HPDE6-E6E7 (cell line): ENCODE measurements around the gene ADCY1.

Experiments
- DNase-seq: peaks from one replicate; pipeline ENCODE4 v3.0.0; 2011; ENCODE audit warnings: missing footprints; ENCODE audit errors: extremely low spot score

The ADCY1 gene

GRCh38 chr7:45689797-45690761 is 115.9 kb downstream of the ADCY1 start:
- no peak for DNase-seq

- DNase-seq: no peak
Observed at GRCh38 chr7:45690762-45691150, 116.6 kb downstream of the ADCY1 start.

DNA sequence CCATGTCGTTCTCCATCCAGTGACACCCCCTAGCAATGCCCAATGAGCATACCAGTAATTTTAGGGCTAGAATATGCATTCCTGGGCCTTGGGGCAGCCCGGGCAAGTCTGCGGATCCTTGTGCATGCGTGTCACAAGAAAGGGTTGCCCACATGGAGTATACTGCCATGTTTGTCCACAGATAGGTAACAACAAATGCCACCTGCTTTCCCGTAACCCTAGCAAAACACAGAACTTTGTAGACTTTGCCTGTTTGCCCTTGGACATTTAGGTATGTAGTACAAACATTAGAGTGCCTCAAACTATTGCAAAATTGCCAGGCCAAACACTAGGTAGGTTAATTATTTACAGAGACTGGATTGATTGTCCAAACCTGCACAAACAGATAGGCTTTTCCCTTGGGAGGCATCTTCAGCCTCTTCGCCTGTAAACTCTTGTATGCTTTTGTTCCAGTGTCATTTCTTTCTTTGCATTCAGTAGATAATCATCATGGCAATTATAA is 117.0 kb downstream of the ADCY1 start:
- no peak for DNase-seq

DNA sequence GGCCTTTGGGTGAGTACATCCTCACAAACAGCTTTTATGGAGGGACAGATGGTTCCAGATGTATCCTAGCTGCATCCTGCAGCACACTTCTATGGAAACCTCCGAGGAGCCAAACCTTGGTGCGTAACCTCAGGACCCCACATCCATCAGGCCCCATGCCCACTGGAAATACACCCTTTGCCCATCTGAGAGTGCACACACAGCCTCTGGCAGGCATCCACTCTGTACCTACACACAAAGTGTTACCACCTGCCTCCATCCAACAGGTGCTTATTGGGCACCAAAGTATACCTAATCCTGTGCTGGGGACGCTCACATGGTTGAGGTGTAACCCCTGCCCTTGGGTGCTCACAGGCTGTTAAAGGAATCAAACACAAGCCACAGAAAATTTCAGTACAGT is 117.9 kb downstream of the ADCY1 start:
- no peak for DNase-seq

DNA sequence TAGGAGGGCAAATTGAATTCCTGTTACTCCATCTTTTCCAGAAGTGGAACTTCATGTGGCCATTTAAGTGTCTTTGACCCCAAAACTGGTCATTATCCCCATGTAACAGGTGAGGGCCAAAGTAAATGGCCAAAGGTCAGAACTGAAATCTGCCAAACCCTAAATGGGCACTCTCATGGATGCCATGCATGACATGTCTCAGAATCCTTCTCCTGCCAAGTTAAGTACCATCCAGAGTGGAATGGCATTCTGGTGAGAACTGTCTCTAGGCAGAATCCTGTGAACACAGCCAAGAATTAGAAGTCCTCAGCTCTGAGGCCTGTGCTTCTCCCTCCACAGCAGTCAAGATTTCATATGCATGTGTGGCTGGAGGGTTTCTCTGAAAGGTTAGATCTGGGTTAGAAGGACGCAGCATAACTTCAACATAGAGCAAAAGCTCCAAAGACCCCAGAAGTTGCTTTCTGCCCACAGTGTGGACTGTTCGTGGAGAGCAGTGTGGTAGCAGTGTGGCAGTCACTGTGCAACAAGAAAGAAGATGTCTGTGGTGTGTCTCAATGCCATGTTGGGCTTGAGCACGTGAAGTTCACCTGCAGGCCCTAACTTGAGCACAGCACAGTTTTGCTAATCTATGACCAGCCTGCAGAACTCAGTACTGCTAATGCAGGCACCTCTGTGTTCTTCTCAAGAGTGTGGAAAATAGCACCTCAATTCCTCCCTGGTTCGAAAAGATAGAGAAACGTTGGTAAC is 121.3 kb downstream of the ADCY1 start:
- DNase-seq: no peak

DNA sequence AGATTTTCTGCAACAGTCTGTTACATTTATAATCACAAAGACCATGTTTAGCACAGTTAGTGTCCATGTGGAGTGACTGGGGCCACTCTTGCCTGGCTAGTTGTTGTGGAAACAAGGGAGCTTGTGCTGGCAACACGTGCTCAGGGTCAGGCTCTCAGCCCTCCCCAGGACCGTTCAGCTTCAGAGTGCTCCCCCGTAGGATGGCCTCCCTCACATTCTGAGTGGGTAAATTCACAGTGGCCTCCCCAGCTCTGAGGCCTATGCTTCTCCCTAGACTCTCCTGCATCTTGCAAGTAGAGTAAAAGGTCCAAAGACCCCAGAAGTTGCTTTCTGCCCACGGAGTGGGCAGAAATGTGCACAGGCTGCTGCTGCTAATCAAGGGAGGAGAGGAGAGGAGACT is 122.3 kb downstream of the ADCY1 start:
- DNase-seq: no peak

DNA sequence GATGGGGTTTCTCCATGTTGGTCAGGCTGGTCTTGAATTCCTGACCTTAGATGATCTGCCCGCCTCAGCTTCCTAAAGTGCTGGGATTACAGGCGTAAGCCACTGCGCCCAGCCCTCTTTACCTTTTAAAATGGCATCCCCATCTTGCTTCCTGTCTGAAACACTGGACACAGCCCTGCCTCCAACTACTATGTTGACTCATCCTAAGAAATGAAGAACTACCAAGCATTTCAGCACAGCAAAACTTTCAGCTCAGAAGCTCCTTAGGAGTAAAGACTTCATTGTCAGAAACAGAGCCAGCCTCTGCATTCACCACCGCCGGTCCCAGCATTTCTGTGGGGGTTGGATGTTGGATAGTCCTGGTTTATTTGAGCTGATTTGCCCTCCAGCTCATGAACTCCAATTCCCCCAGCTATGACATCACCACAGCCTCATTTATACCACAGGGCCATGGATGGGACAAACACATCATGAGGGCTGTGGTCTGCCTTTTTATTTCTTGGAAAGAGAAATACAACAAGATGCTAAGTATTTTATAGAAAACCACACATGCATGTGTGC is 123.5 kb downstream of the ADCY1 start:
- DNase-seq: no peak

DNA sequence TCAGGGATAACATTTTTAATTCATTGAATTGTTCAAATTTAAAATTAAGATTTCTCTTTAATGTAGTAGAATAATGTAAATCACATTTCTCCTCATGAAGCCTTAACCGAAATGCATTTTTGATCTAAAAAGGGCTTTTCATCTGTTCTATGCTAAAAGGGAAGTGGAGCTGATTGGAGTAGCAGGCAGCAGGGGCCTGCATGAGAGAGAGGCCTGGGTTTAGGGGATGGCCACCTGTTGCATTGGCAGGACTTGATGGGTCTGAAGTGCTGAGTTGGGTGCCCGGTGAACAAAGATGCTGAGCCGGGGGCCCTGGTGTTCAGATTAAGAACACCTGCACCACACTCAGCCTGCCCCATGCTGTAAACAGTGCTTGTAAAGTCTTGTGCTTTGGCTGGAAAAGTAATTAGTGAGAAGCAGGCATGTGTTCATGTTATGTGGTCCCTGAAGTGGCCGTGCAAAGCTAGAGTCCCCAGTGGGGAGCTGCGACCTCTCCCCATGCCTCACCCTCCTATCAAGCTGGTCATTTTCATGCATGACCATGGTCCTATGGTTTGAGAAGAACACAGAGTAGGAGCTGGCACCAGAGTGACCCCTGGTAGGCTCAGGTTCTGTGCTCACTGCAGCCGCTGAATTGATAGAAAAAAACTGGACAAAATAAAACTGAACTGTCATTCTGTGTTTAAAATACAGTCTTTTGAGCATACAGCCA is 124.3 kb downstream of the ADCY1 start:
- DNase-seq: no peak

GRCh38 chr7:45699015-45699309 is 124.8 kb downstream of the ADCY1 start:
- DNase-seq: no peak

GRCh38 chr7:45699726-45700390 is 125.7 kb downstream of the ADCY1 start:
- DNase-seq: no peak

- no peak for DNase-seq
Observed at GRCh38 chr7:45700556-45700955, 126.4 kb downstream of the ADCY1 start.

DNA sequence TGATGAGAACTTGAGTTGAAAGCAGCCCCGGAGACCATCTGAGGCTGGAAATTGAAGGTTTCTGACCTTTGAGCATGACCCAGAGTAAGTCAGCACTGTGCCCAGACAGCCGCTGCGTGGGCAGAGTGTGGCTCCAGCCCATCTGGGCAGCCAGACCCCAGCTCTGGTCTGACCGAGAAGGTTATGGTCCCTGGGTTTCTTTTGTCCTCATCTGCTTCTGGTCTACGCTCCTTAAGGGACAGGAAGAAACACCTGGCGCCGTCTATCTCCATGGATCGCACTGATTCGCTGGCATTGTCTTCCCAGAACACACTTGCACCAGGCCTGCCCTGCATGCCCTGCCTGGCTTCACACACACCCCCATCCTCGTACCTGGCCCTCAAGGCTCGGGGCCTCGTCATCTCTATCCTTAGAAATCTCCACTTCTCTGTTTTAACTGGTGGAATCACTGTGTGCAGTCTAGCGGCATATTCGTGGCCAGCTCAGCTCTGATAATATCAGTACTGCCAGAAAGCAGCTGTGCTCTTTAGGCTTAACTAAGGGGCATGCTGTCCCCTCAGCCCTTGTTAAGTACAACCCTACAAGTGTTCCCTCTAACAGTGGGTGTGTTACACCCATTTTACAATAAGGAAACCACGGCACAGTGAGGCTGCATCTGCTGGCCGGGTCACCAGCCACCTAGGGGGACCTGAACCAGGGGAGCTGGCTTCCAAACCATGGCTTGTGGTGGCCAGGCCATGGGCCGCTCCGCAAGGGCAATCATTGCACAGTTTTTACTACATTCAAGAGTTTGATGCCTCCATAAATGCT is 127.7 kb downstream of the ADCY1 start:
- DNase-seq: no peak

DNA sequence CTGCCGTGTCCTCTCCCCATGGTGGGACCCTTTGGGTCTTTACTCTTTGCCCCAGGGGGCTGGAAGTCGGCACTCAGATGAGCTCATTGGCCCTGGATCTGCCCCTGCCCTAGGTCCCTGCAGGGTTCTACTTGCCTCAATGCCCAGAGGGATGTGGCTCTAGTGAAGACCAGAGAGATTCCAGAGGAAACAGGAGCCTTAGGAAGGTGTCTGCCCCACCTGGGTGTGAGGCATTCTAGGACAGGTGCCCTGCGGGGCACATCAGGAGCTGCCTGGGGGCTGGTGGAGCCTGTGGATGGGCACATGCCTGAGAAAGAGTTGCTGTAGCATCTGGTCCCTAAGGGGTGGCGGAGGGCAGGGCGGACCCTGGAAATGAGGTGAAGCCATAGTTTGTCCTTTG is 128.6 kb downstream of the ADCY1 start:
- no peak for DNase-seq

GRCh38 chr7:45703373-45703821 is 129.2 kb downstream of the ADCY1 start:
- no peak for DNase-seq

- no peak for DNase-seq
Observed at GRCh38 chr7:45703911-45704682, 129.9 kb downstream of the ADCY1 start.

- no peak for DNase-seq
Observed at GRCh38 chr7:45704683-45705016, 130.5 kb downstream of the ADCY1 start.

- no peak for DNase-seq
Observed at GRCh38 chr7:45708046-45708950, 134.1 kb downstream of the ADCY1 start.

DNA sequence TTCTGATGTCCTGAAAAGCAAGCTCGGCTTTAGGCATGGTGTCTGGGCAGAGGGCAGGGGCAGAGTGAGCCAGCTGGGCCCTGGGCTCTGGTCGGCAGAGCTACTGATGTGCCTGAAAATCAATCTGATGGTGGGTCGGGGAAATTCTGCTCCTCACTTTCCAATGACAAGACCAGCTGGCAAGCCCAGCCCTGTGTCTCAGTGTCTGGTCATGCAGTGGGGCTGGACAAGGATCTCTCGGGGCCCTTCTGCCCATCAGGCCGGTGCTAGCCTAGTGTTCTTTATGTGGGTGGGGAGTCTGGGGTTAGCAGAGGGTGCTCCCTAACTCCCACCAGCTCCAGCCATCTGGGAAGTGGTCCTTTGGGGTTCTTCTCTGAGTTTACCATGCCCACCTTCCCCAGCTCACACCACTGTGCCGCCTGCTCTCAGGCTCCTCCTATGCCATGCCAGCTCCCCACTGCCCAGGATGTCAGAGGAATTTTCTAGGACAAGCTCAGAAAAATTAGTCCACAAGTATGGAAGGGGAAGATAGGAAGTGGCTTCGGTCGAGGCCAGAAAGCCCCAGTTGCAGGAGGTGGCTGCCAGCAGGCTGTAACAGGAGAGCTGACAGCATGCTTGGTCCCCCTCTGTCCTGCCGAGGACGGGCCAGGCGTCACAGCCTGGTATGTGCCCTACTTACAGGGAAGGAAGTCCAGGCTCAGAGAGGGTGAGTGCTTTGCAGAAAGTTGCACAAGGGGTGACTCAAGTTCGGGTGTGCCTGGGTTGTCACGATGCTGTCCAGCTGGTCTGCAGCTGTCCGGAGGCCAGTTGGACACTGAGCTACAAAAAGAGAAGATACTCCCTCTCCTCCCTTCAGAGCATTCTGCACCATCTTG is 135.2 kb downstream of the ADCY1 start:
- no peak for DNase-seq
